ENCODE measurements around the gene ADCK2. TPM values are rescaled to one million over a fixed set of nuclear protein-coding genes. Genes with fewer than 3 reads are reported as not detected.

ADCK2 gene
- total and polyA plus RNA-seq, 10 of the 15 experiments (the other 5 are each of a cell fraction or from before 2014, with no cell fraction given), result 0.52 to 19.4 (median 13.1) TPM

- TF ChIP-seq, protein P1, sequence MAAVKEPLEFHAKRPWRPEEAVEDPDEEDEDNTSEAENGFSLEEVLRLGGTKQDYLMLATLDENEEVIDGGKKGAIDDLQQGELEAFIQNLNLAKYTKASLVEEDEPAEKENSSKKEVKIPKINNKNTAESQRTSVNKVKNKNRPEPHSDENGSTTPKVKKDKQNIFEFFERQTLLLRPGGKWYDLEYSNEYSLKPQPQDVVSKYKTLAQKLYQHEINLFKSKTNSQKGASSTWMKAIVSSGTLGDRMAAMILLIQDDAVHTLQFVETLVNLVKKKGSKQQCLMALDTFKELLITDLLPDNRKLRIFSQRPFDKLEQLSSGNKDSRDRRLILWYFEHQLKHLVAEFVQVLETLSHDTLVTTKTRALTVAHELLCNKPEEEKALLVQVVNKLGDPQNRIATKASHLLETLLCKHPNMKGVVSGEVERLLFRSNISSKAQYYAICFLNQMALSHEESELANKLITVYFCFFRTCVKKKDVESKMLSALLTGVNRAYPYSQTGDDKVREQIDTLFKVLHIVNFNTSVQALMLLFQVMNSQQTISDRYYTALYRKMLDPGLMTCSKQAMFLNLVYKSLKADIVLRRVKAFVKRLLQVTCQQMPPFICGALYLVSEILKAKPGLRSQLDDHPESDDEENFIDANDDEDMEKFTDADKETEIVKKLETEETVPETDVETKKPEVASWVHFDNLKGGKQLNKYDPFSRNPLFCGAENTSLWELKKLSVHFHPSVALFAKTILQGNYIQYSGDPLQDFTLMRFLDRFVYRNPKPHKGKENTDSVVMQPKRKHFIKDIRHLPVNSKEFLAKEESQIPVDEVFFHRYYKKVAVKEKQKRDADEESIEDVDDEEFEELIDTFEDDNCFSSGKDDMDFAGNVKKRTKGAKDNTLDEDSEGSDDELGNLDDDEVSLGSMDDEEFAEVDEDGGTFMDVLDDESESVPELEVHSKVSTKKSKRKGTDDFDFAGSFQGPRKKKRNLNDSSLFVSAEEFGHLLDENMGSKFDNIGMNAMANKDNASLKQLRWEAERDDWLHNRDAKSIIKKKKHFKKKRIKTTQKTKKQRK (IDR thresholded peaks at IDR 0.05; ENCODE audit: low read depth, low read length), result no peak
- TF ChIP-seq CEBPB (IDR thresholded peaks at IDR 0.05; ENCODE audit: borderline replicate concordance in 1 of 2, low read depth in 2 of 2, low read length in 2 of 2) (no peak), CHD1 (IDR thresholded peaks at IDR 0.05; ENCODE audit: low read depth, low read length) (no peak), POLR2AphosphoS2 (IDR thresholded peaks at IDR 0.05; ENCODE audit: low read depth, low read length) (no peak), BCL3 (IDR thresholded peaks at IDR 0.05; ENCODE audit: borderline replicate concordance, insufficient read depth, low read depth, low read length, poor library complexity, severe bottlenecking) (no peak), SMAD5 (IDR thresholded peaks at IDR 0.05; ENCODE audit: low read depth) (no peak), TBL1XR1 (IDR thresholded peaks at IDR 0.05; ENCODE audit: low read depth, low read length) (no peak), ATF7 (IDR thresholded peaks at IDR 0.05; ENCODE audit: low read depth) (no peak)
- TF ChIP-seq, protein P2, sequence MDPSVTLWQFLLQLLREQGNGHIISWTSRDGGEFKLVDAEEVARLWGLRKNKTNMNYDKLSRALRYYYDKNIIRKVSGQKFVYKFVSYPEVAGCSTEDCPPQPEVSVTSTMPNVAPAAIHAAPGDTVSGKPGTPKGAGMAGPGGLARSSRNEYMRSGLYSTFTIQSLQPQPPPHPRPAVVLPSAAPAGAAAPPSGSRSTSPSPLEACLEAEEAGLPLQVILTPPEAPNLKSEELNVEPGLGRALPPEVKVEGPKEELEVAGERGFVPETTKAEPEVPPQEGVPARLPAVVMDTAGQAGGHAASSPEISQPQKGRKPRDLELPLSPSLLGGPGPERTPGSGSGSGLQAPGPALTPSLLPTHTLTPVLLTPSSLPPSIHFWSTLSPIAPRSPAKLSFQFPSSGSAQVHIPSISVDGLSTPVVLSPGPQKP (IDR thresholded peaks at IDR 0.05; ENCODE audit: low read depth, low read length), result no peak
- TF ChIP-seq, protein P3, sequence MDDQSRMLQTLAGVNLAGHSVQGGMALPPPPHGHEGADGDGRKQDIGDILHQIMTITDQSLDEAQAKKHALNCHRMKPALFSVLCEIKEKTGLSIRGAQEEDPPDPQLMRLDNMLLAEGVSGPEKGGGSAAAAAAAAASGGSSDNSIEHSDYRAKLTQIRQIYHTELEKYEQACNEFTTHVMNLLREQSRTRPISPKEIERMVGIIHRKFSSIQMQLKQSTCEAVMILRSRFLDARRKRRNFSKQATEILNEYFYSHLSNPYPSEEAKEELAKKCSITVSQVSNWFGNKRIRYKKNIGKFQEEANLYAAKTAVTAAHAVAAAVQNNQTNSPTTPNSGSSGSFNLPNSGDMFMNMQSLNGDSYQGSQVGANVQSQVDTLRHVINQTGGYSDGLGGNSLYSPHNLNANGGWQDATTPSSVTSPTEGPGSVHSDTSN (IDR thresholded peaks at IDR 0.05; ENCODE audit: insufficient replicate concordance, low read depth, low read length), result no peak
Measured at GRCh38 chr7:140654661-140655060, 18.1 kb upstream of the ADCK2 start (continued).

Measured in GM12878 (cell line).